ENCODE results near the gene FMNL3. TPM values are rescaled to one million over a fixed set of nuclear protein-coding genes. Genes with fewer than 3 reads are reported as not detected.

The FMNL3 gene
- total RNA-seq, 1 donor from 2014 or later: 84.3 TPM

GRCh38 chr12:49687941-49688340, 19.3 kb downstream of the FMNL3 start:
- ATAC-seq (ENCODE audit: low read depth) (no peak), DNase-seq (no peak)
- Mint-ChIP-seq H3K27me3 (no peaks in the 10 kb centered on the region), H3K36me3 (ENCODE audit: low read depth) (no peaks in the 10 kb centered on the region), H3K9me3 (no peaks in the 10 kb centered on the region), H3K27ac (peak overlapping the region; percentile 0), H3K4me1 (peaks cover 71% of the 10 kb centered on the region), H3K4me3 (no peak overlapping the region)
- POLR2A ChIA-PET: interaction anchor here (0.8 to 1.9 kb wide), 2 partner anchors 11 to 14 kb away, joined by 3 to 7 read pairs; no protein-coding TSS in a partner anchor
- no peak for TF ChIP-seq CTCF (IDR thresholded peaks at IDR 0.05)
- CTCF ChIA-PET: interaction anchor here (1.6 to 2.4 kb wide), 2 partner anchors 14 to 17 kb away, joined by 3 to 8 read pairs; no protein-coding TSS in a partner anchor
- intact Hi-C loops (cut with micrococcal nuclease): no loop called here

- no peak for DNase-seq
- ChIA-PET POLR2A (interaction anchor here (1.0 to 2.7 kb wide), 2 partner anchors 11 to 14 kb away, joined by 4 to 13 read pairs; no protein-coding TSS in a partner anchor), CTCF (interaction anchor here (1.6 kb wide), 1 partner anchor 39 kb away, joined by 7 read pairs; no protein-coding TSS in a partner anchor)
- no peaks in the 10 kb centered on the region for H3K9me3 Mint-ChIP-seq
- no peak overlapping the region for H3K27ac Mint-ChIP-seq
- no peak for TF ChIP-seq CTCF (IDR thresholded peaks at IDR 0.05)
- no peaks in the 10 kb centered on the region for H3K36me3 Mint-ChIP-seq (ENCODE audit: low read depth)
- H3K4me1 Mint-ChIP-seq: peaks cover 72% of the 10 kb centered on the region
- no peak for ATAC-seq (ENCODE audit: low read depth)
- H3K27me3 Mint-ChIP-seq: no peaks in the 10 kb centered on the region
- H3K4me3 Mint-ChIP-seq: no peak overlapping the region
- intact Hi-C loops (cut with micrococcal nuclease): no loop called here
Observed at GRCh38 chr12:49684310-49684854, 22.8 kb downstream of the FMNL3 start.

GRCh38 chr12:49683599-49684309, 23.5 kb downstream of the FMNL3 start:
- POLR2A ChIA-PET: interaction anchor here (0.9 to 4.0 kb wide), 4 partner anchors 10 to 23 kb away, joined by 3 to 13 read pairs (median 8); partner anchors contain the start of gene FMNL3
- peaks cover 72% of the 10 kb centered on the region for H3K4me1 Mint-ChIP-seq
- no peaks in the 10 kb centered on the region for H3K36me3 Mint-ChIP-seq (ENCODE audit: low read depth)
- peak overlapping the region; percentile 42 for H3K27ac Mint-ChIP-seq
- CTCF ChIA-PET: interaction anchor here (1.6 to 1.9 kb wide), 2 partner anchors 39 to 46 kb away, joined by 7 read pairs; no protein-coding TSS in a partner anchor
- intact Hi-C loops (cut with micrococcal nuclease): no loop called here
- DNase-seq: no peak
- no peak for TF ChIP-seq CTCF (IDR thresholded peaks at IDR 0.05)
- no peaks in the 10 kb centered on the region for H3K27me3 Mint-ChIP-seq
- H3K4me3 Mint-ChIP-seq: no peak overlapping the region
- H3K9me3 Mint-ChIP-seq: no peaks in the 10 kb centered on the region
- ATAC-seq (ENCODE audit: low read depth): no peak

GRCh38 chr12:49680075-49680474, 27.1 kb downstream of the FMNL3 start:
- no peak for ATAC-seq (ENCODE audit: low read depth)
- ChIA-PET POLR2A (interaction anchor here (0.5 to 4.0 kb wide), 8 partner anchors 9 to 422 kb away, joined by 3 to 12 read pairs (median 4); partner anchors contain the start of genes FMNL3 and TMBIM6), CTCF (interaction anchor here (1.0 to 1.8 kb wide), 4 partner anchors 9 to 25 kb away, joined by 3 to 6 read pairs (median 4); no protein-coding TSS in a partner anchor)
- no peak for TF ChIP-seq CTCF (IDR thresholded peaks at IDR 0.05)
- peak overlapping the region; percentile 65 for H3K27ac Mint-ChIP-seq
- H3K36me3 Mint-ChIP-seq (ENCODE audit: low read depth): no peaks in the 10 kb centered on the region
- DNase-seq: no peak
- H3K4me3 Mint-ChIP-seq: no peak overlapping the region
- intact Hi-C loops (cut with micrococcal nuclease): no loop called here
- H3K9me3 Mint-ChIP-seq: no peaks in the 10 kb centered on the region
- H3K27me3 Mint-ChIP-seq: no peaks in the 10 kb centered on the region
- peaks cover 76% of the 10 kb centered on the region for H3K4me1 Mint-ChIP-seq

- Mint-ChIP-seq H3K4me3 (no peak overlapping the region), H3K27me3 (no peaks in the 10 kb centered on the region), H3K4me1 (peaks cover 76% of the 10 kb centered on the region), H3K36me3 (ENCODE audit: low read depth) (no peaks in the 10 kb centered on the region), H3K27ac (no peak overlapping the region), H3K9me3 (no peaks in the 10 kb centered on the region)
- CTCF ChIA-PET: no interaction called here
- TF ChIP-seq CTCF (IDR thresholded peaks at IDR 0.05): no peak
- ATAC-seq (ENCODE audit: low read depth) (no peak), DNase-seq (no peak)
- intact Hi-C loops (cut with micrococcal nuclease): no loop called here
- POLR2A ChIA-PET: interaction anchor here (0.5 to 1.9 kb wide), 3 partner anchors 11 to 275 kb away, joined by 3 to 9 read pairs (median 5); no protein-coding TSS in a partner anchor
Observed at GRCh38 chr12:49678711-49679110, 28.5 kb downstream of the FMNL3 start.

All from activated B cell treated with CpG ODN at 0.5 μM for 24 hours (primary cell).